Measurements from ENCODE around the gene PALD1.
"Not testable (repeated sequence)": the region's sequence is repeated elsewhere in the genome, so short reads cannot be mapped to it uniquely, and the experiment has no call there.

PALD1 gene

DNA sequence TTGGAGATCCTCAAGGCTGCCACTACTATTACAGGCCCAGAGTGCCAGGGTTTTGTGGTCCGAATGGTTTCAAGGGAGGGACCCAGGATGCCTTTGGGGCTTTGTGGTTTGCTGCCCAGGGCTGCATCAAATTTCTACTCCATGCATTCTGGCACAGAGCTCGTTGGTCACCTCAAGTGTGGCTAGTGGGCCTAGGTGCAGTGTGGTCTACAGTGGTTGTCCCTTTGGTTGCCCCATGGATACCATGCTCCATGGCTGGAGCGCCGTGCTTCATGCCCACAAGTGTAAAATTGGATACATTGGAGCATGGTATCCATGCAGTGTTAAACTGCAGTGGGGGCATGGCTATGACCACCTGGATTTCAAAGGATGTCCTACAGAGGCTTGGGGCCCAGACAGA is 129.4 kb downstream of the PALD1 start:
- Mint-ChIP-seq H3K4me1 (peaks cover 58% of the 10 kb centered on the region), H3K4me3 (no peak overlapping the region), H3K27me3 (no peaks in the 10 kb centered on the region), H3K27ac (ENCODE audit: low read depth) (peak overlapping the region; percentile 64), H3K9me3 (peaks cover 5% of the 10 kb centered on the region), H3K36me3 (ENCODE audit: insufficient read depth) (peaks cover 9% of the 10 kb centered on the region)
- DNase-seq (ENCODE audit: low spot score in 2 of 2): no peak
- no peak for ATAC-seq (replicated peaks; ENCODE audit: extremely low read depth, poor library complexity, severe bottlenecking)

DNA sequence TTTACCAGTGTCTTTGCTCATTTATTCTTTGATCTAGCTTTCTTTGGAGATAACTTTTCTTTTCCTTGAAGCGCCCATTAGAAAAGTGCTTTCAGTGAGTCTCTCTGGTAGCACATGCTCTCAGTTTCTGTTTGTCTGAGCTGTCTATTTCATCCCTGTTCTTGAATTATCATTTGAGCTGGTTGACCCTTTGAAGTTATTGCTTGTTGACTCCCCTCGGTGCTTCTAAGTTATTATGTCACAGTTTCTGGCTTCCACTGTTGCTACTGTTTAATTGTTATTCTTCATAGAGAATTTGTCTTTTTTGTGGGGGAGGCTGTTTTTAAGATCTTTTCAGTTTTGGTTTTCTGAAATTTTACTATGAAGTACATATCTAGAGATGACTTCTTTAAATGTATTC is 135.4 kb downstream of the PALD1 start:
- no peaks in the 10 kb centered on the region for H3K27me3 Mint-ChIP-seq
- no peak overlapping the region for H3K4me3 Mint-ChIP-seq
- ATAC-seq (replicated peaks; ENCODE audit: extremely low read depth, poor library complexity, severe bottlenecking) (no peak), DNase-seq (ENCODE audit: low spot score in 2 of 2) (no peak)
- H3K9me3 Mint-ChIP-seq: no peaks in the 10 kb centered on the region
- no peak overlapping the region for H3K27ac Mint-ChIP-seq (ENCODE audit: low read depth)
- H3K4me1 Mint-ChIP-seq: peaks cover 83% of the 10 kb centered on the region
- H3K36me3 Mint-ChIP-seq (ENCODE audit: insufficient read depth): peaks cover 12% of the 10 kb centered on the region

DNA sequence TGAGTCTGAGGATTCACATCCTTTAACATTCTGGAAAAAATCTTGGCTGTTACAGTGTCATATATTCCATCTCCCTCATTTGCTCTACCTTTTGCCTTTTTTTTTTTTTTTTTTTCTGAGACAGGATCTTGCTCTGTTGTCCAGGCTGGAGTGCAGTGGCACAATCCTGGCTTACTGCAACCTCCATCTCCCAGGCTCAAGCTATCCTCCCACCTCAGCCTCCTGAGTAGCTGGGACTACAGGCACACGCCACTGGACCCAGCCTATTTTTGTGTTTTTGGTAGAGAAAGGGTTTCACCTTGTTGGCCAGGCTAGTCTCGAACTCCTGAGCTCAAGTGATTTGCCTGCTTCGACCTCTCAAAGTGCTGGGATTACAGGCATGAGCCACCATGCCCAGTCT is 135.8 kb downstream of the PALD1 start:
- H3K9me3 Mint-ChIP-seq; H3K27ac Mint-ChIP-seq (ENCODE audit: low read depth); ATAC-seq (replicated peaks; ENCODE audit: extremely low read depth, poor library complexity, severe bottlenecking); H3K4me3 Mint-ChIP-seq; H3K27me3 Mint-ChIP-seq; DNase-seq (ENCODE audit: low spot score in 2 of 2): not testable (repeated sequence)
- H3K36me3 Mint-ChIP-seq (ENCODE audit: insufficient read depth): peaks cover 12% of the 10 kb centered on the region
- H3K4me1 Mint-ChIP-seq: peaks cover 83% of the 10 kb centered on the region

DNA sequence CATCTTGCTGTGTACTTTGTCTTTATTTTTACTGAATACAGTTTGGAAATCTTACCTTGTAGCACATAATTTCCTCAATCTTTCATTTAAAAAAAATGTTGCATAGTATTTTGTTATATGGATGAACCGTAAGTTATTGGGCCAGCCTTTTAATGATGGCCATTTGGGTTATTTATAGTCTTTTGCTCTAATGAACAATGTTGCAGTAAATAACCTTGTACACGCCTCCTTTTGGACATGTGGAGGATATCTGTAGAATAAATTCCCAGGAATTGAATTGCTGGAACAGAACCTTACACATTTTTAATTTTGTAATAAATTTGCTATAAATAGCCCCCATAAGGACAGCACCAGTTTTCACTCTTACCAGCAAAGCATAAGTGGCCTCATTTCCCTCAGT is 136.6 kb downstream of the PALD1 start:
- no peaks in the 10 kb centered on the region for H3K9me3 Mint-ChIP-seq
- H3K4me1 Mint-ChIP-seq: peaks cover 75% of the 10 kb centered on the region
- no peak overlapping the region for H3K4me3 Mint-ChIP-seq
- H3K27me3 Mint-ChIP-seq: no peaks in the 10 kb centered on the region
- peaks cover 12% of the 10 kb centered on the region for H3K36me3 Mint-ChIP-seq (ENCODE audit: insufficient read depth)
- H3K27ac Mint-ChIP-seq (ENCODE audit: low read depth): no peak overlapping the region
- ATAC-seq (replicated peaks; ENCODE audit: extremely low read depth, poor library complexity, severe bottlenecking) (no peak), DNase-seq (ENCODE audit: low spot score in 2 of 2) (no peak)

DNA sequence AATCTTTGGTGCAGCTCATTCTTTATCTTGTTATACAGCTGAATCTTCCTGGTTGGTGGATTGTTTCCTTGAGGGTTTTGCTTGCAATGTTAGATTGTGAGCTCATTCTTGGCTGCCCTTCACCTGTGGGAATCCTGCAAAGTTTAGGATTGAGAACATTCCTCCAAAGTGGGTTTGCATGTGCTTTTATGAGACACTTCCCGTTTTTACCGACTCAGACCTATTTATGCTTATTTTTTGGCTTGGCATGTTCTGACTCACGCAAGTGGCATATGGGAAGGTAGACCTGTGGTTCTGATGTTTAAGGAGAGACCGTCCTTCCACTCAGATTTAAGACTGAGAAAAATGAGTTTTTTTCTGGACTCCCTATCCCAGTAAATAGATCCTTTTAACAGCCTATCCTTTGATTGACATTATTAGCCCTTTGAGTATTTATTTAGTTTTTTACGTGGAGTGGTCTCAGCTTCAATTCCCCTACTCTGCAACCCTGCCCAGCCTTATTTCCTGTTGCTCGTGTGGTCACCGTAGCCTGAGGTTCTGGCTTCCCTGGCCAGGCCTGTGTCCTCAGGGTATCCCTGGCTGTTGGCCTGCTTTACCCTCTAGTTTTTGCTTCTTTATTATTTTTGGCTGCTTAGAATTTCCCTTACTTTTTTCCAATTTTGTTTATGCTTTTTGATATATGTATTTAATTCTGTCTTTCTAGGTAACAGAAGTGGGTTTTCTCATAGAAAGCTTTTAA is 137.4 kb downstream of the PALD1 start:
- peaks cover 67% of the 10 kb centered on the region for H3K4me1 Mint-ChIP-seq
- ATAC-seq (replicated peaks; ENCODE audit: extremely low read depth, poor library complexity, severe bottlenecking) (no peak), DNase-seq (ENCODE audit: low spot score in 2 of 2) (no peak)
- no peaks in the 10 kb centered on the region for H3K27me3 Mint-ChIP-seq
- no peaks in the 10 kb centered on the region for H3K9me3 Mint-ChIP-seq
- peaks cover 11% of the 10 kb centered on the region for H3K36me3 Mint-ChIP-seq (ENCODE audit: insufficient read depth)
- peak overlapping the region; percentile 62 for H3K4me3 Mint-ChIP-seq
- H3K27ac Mint-ChIP-seq (ENCODE audit: low read depth): peak overlapping the region; percentile 81

DNA sequence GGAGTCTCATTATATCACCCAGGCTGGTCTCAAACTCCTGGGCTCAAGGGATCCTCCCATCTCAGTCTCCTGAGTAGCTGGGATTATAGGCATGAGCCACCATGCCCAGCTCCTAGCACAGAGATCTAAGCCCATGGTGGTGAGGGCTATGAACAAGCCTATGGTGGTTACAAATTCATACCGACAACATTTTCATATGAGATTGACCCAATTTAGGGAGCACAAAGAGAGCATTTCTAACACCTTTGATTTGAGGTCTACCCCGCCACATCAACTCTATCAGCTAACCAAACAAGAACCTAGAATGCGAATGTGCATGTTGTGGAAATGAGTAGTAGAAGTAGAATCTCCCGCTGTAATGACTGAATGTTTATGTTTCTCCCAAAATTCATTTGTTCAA is 138.2 kb downstream of the PALD1 start:
- ATAC-seq (replicated peaks; ENCODE audit: extremely low read depth, poor library complexity, severe bottlenecking): peak; percentile 95
- H3K27me3 Mint-ChIP-seq: no peaks in the 10 kb centered on the region
- H3K4me3 Mint-ChIP-seq: peak overlapping the region; percentile 62
- DNase-seq (ENCODE audit: low spot score in 2 of 2): peak in 1 of 2 donors; percentile 45
- H3K36me3 Mint-ChIP-seq (ENCODE audit: insufficient read depth): peaks cover 9% of the 10 kb centered on the region
- peaks cover 63% of the 10 kb centered on the region for H3K4me1 Mint-ChIP-seq
- no peaks in the 10 kb centered on the region for H3K9me3 Mint-ChIP-seq
- peak overlapping the region; percentile 81 for H3K27ac Mint-ChIP-seq (ENCODE audit: low read depth)

All from central memory CD8-positive, alpha-beta T cell (primary cell).